ENCODE measurements around the gene HM13. TPM values are rescaled to one million over a fixed set of nuclear protein-coding genes. Genes with fewer than 3 reads are reported as not detected.

The HM13 gene
- total and polyA plus RNA-seq, 2 of the 13 experiments (the other 11 are each of a cell fraction or from before 2014, with no cell fraction given) = 118 to 243 TPM

DNA sequence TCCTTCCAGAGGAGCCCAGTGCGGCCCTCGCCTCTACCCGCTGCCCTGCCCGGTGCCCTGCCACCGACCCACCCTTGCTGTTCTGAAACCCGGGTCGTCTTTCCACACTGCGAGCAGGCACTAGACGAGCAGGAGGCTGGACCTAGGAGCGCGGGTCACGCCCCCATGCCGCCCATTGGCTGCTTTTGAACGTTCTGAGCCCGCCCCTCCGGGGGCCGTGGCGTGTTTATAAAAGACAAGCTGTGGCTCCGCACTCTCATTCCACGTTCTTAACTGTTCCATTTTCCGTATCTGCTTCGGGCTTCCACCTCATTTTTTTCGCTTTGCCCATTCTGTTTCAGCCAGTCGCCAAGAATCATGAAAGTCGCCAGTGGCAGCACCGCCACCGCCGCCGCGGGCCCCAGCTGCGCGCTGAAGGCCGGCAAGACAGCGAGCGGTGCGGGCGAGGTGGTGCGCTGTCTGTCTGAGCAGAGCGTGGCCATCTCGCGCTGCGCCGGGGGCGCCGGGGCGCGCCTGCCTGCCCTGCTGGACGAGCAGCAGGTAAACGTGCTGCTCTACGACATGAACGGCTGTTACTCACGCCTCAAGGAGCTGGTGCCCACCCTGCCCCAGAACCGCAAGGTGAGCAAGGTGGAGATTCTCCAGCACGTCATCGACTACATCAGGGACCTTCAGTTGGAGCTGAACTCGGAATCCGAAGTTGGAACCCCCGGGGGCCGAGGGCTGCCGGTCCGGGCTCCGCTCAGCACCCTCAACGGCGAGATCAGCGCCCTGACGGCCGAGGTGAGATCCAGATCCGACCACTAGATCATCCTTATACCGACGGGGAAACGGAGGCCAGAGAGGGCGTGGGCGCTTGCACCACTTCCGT, 91.0 kb downstream of the HM13 start, which contains the start of gene ID1 (continued):
- TF ChIP-seq, protein P1, sequence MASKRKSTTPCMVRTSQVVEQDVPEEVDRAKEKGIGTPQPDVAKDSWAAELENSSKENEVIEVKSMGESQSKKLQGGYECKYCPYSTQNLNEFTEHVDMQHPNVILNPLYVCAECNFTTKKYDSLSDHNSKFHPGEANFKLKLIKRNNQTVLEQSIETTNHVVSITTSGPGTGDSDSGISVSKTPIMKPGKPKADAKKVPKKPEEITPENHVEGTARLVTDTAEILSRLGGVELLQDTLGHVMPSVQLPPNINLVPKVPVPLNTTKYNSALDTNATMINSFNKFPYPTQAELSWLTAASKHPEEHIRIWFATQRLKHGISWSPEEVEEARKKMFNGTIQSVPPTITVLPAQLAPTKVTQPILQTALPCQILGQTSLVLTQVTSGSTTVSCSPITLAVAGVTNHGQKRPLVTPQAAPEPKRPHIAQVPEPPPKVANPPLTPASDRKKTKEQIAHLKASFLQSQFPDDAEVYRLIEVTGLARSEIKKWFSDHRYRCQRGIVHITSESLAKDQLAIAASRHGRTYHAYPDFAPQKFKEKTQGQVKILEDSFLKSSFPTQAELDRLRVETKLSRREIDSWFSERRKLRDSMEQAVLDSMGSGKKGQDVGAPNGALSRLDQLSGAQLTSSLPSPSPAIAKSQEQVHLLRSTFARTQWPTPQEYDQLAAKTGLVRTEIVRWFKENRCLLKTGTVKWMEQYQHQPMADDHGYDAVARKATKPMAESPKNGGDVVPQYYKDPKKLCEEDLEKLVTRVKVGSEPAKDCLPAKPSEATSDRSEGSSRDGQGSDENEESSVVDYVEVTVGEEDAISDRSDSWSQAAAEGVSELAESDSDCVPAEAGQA (IDR thresholded peaks at IDR 0.05; ENCODE audit: low read depth) = no peak; the same call in none of the 2 replicates
- TF ChIP-seq, protein P1 (CRISPR knock-in tag; IDR thresholded peaks at IDR 0.05; ENCODE audit: borderline replicate concordance) = peak; percentile 58
- TF ChIP-seq CBX2 (IDR thresholded peaks at IDR 0.05; ENCODE audit: low read depth, low read length) = no peak; the same call in none of the 2 replicates
- TF ChIP-seq CBX2 (CRISPR knock-in tag; IDR thresholded peaks at IDR 0.05; ENCODE audit: low read depth) = peak; percentile 90
- TF ChIP-seq, protein P2, sequence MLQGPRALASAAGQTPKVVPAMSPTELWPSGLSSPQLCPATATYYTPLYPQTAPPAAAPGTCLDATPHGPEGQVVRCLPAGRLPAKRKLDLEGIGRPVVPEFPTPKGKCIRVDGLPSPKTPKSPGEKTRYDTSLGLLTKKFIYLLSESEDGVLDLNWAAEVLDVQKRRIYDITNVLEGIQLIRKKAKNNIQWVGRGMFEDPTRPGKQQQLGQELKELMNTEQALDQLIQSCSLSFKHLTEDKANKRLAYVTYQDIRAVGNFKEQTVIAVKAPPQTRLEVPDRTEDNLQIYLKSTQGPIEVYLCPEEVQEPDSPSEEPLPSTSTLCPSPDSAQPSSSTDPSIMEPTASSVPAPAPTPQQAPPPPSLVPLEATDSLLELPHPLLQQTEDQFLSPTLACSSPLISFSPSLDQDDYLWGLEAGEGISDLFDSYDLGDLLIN (CRISPR knock-in tag; IDR thresholded peaks at IDR 0.05; ENCODE audit: borderline replicate concordance) = no peak
- TF ChIP-seq ZNF792 (CRISPR knock-in tag; IDR thresholded peaks at IDR 0.05) = peak; percentile 99
- 0 out of 2 replicates have a peak, but pooled peaks have one; percentile 43 for TF ChIP-seq KLF13 (CRISPR knock-in tag; IDR thresholded peaks at IDR 0.05)
- TF ChIP-seq, protein P3, sequence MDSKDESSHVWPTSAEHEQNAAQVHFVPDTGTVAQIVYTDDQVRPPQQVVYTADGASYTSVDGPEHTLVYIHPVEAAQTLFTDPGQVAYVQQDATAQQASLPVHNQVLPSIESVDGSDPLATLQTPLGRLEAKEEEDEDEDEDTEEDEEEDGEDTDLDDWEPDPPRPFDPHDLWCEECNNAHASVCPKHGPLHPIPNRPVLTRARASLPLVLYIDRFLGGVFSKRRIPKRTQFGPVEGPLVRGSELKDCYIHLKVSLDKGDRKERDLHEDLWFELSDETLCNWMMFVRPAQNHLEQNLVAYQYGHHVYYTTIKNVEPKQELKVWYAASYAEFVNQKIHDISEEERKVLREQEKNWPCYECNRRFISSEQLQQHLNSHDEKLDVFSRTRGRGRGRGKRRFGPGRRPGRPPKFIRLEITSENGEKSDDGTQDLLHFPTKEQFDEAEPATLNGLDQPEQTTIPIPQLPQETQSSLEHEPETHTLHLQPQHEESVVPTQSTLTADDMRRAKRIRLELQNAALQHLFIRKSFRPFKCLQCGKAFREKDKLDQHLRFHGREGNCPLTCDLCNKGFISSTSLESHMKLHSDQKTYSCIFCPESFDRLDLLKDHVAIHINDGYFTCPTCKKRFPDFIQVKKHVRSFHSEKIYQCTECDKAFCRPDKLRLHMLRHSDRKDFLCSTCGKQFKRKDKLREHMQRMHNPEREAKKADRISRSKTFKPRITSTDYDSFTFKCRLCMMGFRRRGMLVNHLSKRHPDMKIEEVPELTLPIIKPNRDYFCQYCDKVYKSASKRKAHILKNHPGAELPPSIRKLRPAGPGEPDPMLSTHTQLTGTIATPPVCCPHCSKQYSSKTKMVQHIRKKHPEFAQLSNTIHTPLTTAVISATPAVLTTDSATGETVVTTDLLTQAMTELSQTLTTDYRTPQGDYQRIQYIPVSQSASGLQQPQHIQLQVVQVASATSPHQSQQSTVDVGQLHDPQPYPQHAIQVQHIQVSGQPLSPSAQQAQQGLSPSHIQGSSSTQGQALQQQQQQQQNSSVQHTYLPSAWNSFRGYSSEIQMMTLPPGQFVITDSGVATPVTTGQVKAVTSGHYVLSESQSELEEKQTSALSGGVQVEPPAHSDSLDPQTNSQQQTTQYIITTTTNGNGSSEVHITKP (CRISPR knock-in tag; IDR thresholded peaks at IDR 0.05; ENCODE audit: low read depth) = peak; percentile 86; the same call in 1 of the 2 replicates
- no peak for TF ChIP-seq RBAK (CRISPR knock-in tag; IDR thresholded peaks at IDR 0.05)
- TF ChIP-seq ZNF101 (CRISPR knock-in tag; IDR thresholded peaks at IDR 0.05; ENCODE audit: borderline replicate concordance, low read depth) = peak; percentile 96
- peak; percentile 98 for TF ChIP-seq KAT7 (CRISPR knock-in tag; IDR thresholded peaks at IDR 0.05; ENCODE audit: borderline replicate concordance)
- peak; percentile 63; the same call in 1 of the 2 replicates for TF ChIP-seq KDM3A (CRISPR knock-in tag; IDR thresholded peaks at IDR 0.05; ENCODE audit: low read depth)
- peak; percentile 88; the same call in 1 of the 2 replicates for TF ChIP-seq ZNF17 (CRISPR knock-in tag; IDR thresholded peaks at IDR 0.05)
- TF ChIP-seq, protein P4, sequence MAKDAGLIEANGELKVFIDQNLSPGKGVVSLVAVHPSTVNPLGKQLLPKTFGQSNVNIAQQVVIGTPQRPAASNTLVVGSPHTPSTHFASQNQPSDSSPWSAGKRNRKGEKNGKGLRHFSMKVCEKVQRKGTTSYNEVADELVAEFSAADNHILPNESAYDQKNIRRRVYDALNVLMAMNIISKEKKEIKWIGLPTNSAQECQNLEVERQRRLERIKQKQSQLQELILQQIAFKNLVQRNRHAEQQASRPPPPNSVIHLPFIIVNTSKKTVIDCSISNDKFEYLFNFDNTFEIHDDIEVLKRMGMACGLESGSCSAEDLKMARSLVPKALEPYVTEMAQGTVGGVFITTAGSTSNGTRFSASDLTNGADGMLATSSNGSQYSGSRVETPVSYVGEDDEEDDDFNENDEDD (CRISPR knock-in tag; IDR thresholded peaks at IDR 0.05; ENCODE audit: borderline replicate concordance) = peak; percentile 67
- TF ChIP-seq ZNF441 (CRISPR knock-in tag; IDR thresholded peaks at IDR 0.05; ENCODE audit: borderline replicate concordance) = peak; percentile 93
- TF ChIP-seq ZBTB20 (CRISPR knock-in tag; IDR thresholded peaks at IDR 0.05; ENCODE audit: borderline replicate concordance, low read depth) = peak; percentile 82

Data from HepG2 (cell line).